ENCODE measurements around the gene DPYSL5.
"Not testable (repeated sequence)": the region's sequence is repeated elsewhere in the genome, so short reads cannot be mapped to it uniquely, and the experiment has no call there.

- not testable (repeated sequence) for TF ChIP-seq CTCF (IDR thresholded peaks at IDR 0.05; ENCODE audit: insufficient read depth, low read depth, low read length); EZH2 (IDR thresholded peaks at IDR 0.05; ENCODE audit: insufficient read depth, low read length)
These were observed 33.7 kb upstream of the DPYSL5 start for GRCh38 chr2:26814072-26814765.

Measured in astrocyte (in vitro differentiated cells and primary cell).